C4-2B (cell line): Measurements from ENCODE around the gene UBALD2.
A peak's percentile ranks its signal among the peaks of the same experiment; 100 is the strongest.
"Not testable (repeated sequence)": the region's sequence is repeated elsewhere in the genome, so short reads cannot be mapped to it uniquely, and the experiment has no call there.

Experiments
- H3K27ac ChIP-seq: fragments of 450-650 bp; 2 replicates; pipeline ENCODE4 v1.5.1; 2017
- ZFX ChIP-seq: fragments of 450-650 bp; IDR thresholded peaks from 2 replicates; pipeline ENCODE4 v1.6.1; 2017
- TF ChIP-seq, protein P1 (sequence below): fragments of 450-650 bp; conservative IDR thresholded peaks from 2 replicates; pipeline ENCODE4 v1.5.1; 2017; ENCODE audit warnings: mild to moderate bottlenecking

The UBALD2 gene

DNA sequence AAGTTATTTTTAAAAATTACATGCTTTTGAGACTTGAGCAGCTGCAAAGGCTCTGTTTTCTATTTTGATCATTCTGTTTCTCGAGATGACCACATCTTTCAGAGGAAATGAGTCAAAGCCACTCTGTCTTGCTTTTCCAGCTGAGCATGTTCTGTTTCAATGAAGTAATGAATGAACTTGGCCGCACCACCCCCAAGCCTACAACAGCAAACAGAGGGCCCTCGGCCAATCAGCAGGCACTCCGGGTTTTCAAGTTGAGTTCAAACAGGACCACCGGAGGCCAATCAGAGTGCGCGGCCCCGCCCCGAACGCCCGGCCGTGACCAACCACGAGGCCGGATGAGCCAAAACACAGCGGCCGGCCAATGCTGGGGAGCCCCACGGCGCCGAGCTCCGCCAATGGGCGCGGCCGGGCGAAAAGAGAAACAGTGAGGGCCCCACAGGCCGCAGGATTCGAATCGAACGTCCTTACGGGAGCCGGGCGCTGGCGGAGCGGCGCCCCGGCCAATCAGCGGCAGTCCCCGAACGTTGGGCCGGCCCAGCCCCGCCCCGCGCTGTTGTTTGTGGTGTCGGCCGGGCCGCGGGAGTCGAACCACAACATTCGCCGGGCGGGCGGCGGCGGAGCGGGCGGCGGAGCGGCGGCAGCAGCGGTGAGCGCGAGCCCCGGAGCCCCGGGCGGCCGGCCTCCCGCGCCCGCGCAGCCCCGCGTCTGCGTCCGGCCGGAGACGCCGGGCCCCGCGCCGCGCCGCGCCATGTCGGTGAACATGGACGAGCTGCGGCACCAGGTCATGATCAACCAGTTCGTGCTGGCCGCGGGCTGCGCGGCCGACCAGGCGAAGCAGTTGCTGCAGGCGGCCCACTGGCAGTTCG lies at the start of gene UBALD2:
TSS of gene UBALD2 (plus strand) at position 594 of the 869 bp plus-strand sequence. CDS start at position 752, 158 bp downstream.
- TF ChIP-seq, protein P1, sequence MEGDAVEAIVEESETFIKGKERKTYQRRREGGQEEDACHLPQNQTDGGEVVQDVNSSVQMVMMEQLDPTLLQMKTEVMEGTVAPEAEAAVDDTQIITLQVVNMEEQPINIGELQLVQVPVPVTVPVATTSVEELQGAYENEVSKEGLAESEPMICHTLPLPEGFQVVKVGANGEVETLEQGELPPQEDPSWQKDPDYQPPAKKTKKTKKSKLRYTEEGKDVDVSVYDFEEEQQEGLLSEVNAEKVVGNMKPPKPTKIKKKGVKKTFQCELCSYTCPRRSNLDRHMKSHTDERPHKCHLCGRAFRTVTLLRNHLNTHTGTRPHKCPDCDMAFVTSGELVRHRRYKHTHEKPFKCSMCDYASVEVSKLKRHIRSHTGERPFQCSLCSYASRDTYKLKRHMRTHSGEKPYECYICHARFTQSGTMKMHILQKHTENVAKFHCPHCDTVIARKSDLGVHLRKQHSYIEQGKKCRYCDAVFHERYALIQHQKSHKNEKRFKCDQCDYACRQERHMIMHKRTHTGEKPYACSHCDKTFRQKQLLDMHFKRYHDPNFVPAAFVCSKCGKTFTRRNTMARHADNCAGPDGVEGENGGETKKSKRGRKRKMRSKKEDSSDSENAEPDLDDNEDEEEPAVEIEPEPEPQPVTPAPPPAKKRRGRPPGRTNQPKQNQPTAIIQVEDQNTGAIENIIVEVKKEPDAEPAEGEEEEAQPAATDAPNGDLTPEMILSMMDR: no peak
- TF ChIP-seq ZFX: peak; percentile 46; the same call in 1 of the 2 replicates
- peak within 1 kb of the TSS; percentile 82 for H3K27ac ChIP-seq

DNA sequence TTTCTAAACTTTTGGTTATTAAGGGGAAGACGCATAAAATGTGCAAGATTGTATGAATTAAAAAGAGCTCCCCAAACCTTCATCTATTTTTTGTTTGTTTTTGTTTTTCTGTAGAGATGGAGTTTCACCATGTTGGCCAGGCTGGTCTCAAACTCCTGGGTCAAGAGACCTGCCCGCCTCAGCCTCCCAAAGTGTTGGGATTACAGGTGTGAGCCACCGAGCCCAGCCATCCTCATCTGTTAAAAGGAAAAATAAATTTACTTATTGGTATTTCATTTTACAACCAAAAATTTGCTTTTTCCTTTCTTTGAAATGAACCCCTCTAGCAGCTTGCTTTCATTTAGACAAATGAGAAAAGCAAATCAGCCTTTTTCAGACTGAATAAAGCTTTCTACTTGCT lies 48.1 kb upstream of the UBALD2 start:
- H3K27ac ChIP-seq: no peak overlapping the region

DNA sequence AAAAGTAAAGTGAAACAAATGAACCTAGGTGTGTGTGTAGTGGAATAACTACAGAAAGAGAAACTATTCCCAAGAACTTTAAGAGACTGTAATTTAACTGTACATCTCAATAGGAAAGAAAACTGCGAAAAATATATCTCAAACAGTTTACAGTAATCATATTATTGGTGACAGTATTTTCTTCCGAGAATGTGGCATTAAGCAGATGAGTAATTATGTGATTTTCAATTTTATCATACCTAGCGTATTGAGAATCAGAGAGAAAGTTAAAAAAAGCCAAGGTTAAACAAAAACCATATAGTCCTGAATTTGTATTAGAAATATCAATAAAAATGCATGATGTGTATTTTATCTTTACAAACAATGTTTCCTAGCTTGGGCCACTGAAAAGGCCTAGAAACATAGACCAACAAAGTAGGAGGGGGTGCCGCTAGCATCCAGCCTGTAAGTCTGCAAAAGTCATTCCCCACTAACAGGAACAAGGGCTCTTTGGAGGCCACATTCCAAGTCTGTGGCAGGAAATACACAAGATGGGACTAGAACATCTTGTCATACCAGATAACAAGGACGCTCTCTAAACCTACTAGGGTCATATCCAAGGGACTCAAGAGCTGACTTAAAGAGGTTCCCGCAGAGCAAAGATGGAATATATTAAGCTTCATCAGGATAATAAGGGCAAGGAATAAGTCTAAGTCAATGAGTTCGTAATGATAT lies 45.3 kb upstream of the UBALD2 start:
- no peak overlapping the region for H3K27ac ChIP-seq
- TF ChIP-seq, protein P1: no peak
- TF ChIP-seq ZFX: no peak

More for the DNA sequence above, 48.1 kb upstream of the UBALD2 start:
- no peak for TF ChIP-seq ZFX
- TF ChIP-seq, protein P1: no peak

DNA sequence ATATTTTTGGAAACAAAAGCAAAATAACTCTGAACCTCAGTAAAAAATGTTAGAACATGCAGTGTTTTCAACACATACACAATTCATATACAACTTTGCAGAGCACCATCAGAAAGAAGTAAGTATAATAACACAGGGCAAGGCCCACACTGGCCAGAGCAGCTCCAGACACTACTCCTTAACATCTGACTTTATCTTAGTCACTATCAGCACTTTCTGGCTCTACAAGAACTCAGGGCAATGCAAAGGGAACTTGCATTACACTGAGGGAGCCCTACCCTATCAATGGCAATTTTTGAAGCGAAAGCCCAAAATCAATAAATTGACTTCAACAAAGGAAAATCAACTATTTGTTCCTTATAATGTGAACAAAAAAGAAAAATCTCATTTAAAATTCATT lies 41.3 kb upstream of the UBALD2 start:
- no peak for TF ChIP-seq ZFX
- TF ChIP-seq, protein P1: no peak
- H3K27ac ChIP-seq: no peak overlapping the region

DNA sequence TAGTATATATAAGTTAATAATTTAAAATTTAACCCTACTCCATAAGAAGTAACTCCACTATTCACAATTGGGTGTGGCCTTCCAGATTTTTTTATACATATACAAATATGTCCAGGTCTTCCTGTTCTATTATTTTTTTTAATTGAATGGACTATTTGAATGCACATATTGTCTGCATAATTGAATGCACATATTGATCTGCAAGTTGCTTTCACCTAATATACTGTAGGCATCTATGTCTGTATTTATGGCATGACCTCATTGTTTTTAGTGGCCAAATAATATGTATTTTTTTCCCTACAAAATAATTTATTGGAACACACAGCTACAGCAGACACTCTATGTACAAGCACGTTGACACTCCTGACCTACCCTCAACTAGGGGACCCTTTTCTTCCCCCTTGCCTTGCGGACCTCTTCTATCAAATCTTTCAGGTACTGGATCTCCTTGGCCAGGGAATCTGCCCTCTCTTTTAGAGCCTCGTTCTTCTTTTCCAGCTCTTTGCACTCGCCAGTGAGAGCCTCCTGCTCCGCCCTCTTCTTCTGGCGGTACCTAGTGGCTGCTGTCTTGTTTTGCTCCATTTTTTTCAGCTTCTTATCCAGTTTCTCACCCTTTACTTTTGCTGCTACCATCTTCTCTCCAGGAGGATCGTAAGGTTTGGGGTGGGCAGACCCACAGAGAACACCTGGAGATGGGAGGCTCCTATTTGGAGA lies 39.6 kb upstream of the UBALD2 start:
- H3K27ac ChIP-seq: not testable (repeated sequence)

DNA sequence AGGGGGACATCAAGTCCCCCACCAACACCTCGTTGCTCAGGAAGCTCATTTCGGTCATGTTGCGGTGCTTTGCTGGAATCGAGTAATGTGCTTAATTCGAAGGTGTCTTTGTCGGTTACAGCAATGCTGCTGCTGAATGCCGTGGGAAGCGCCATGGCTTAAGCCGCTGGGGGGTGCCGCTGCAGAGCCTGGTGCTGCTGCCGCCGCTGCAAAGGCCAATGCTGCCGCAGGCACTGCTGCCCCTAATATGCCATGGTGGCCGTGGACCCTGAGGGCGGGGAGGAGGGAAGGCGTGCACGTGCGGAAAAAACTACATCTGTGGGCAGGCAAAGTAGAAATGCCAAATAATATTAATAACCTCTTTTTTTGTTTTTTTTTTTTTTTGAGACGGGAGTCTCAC lies 38.4 kb upstream of the UBALD2 start:
- H3K27ac ChIP-seq: not testable (repeated sequence)

DNA sequence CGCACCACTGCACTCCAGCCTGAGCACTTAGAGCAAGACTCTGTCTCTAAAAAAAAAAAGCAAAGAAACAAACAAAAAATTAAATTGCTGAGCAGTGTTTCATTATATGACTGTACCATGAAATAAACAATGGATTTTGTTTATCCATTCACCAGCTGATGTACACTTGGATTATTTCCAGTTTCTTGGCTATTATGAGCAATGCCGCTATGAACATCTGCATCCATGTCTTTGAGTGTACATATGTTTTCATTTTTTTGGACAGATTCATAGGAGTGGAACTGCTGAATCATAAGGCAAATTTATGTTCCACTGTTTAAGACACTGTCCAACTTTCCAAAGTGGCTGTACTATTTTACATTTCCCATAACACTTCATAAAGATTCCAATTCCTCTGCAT lies 32.8 kb upstream of the UBALD2 start:
- H3K27ac ChIP-seq: no peak overlapping the region
- TF ChIP-seq, protein P1: no peak
- TF ChIP-seq ZFX: no peak
